ENCODE results near the gene SDR39U1. TPM values are rescaled to one million over a fixed set of nuclear protein-coding genes. Genes with fewer than 3 reads are reported as not detected.
"Not testable (repeated sequence)": the region's sequence is repeated elsewhere in the genome, so short reads cannot be mapped to it uniquely, and the experiment has no call there.

Gene SDR39U1
- polyA plus RNA-seq = 142 and 173 TPM in 2 replicates
- polyA minus RNA-seq = 47.0 and 53.6 TPM in 2 replicates

- Histone ChIP-seq H3K9me3 (ENCODE audit: low read length) (no peaks in the 10 kb centered on the region), H3K4me2 (ENCODE audit: low read length) (peak within 1 kb of the TSS; percentile 65), H3K9me2 (ENCODE audit: insufficient read depth, low read length) (no peaks in the 10 kb centered on the region), H3K27me3 (ENCODE audit: insufficient read depth, low read depth, low read length) (no peaks in the 10 kb centered on the region), H3K9ac (ENCODE audit: low read length) (peak within 1 kb of the TSS; percentile 93), H2AFZ (ENCODE audit: low read depth, low read length) (peak within 1 kb of the TSS; percentile 87), H3F3A (ENCODE audit: insufficient read depth, low read length, poor library complexity, severe bottlenecking) (no peaks in the 10 kb centered on the region), H3K79me2 (replicated peaks; ENCODE audit: insufficient read depth, low read length) (peaks cover 6% of the 10 kb centered on the region), H3K36me3 (ENCODE audit: insufficient read depth, low read length) (peaks cover 5% of the 10 kb centered on the region), H3K27ac (ENCODE audit: low read length) (peak within 1 kb of the TSS; percentile 96), H3K4me3 (ENCODE audit: low read length) (peak within 1 kb of the TSS; percentile 70), H4K20me1 (ENCODE audit: insufficient read depth) (no peaks in the 10 kb centered on the region)
- TF ChIP-seq POLR2AphosphoS5 (IDR thresholded peaks at IDR 0.05) (peak; percentile 97), CTCF (IDR thresholded peaks at IDR 0.05; ENCODE audit: poor library complexity, severe bottlenecking) (peak; percentile 54), REST (IDR thresholded peaks at IDR 0.05; ENCODE audit: borderline replicate concordance) (peak; percentile 59), SMC3 (conservative IDR thresholded peaks at IDR 0.05; ENCODE audit: poor library complexity) (no peak), EZH2 (IDR thresholded peaks at IDR 0.05; ENCODE audit: borderline replicate concordance, insufficient read depth, low read length, poor library complexity, severe bottlenecking) (no peak), EP300 (conservative IDR thresholded peaks at IDR 0.05; ENCODE audit: poor library complexity, severe bottlenecking) (peak; percentile 60), MXI1 (conservative IDR thresholded peaks at IDR 0.05; ENCODE audit: poor library complexity, severe bottlenecking) (peak; percentile 79), RAD21 (conservative IDR thresholded peaks at IDR 0.05) (no peak), TAF1 (IDR thresholded peaks at IDR 0.05; ENCODE audit: low read depth) (peak; percentile 25)
These were observed at the start of gene SDR39U1 for GRCh38 chr14:24442240-24443052. SDR39U1 (minus strand) TSS chr14:24442776; CDS start chr14:24442769, 7 bp downstream.

DNA sequence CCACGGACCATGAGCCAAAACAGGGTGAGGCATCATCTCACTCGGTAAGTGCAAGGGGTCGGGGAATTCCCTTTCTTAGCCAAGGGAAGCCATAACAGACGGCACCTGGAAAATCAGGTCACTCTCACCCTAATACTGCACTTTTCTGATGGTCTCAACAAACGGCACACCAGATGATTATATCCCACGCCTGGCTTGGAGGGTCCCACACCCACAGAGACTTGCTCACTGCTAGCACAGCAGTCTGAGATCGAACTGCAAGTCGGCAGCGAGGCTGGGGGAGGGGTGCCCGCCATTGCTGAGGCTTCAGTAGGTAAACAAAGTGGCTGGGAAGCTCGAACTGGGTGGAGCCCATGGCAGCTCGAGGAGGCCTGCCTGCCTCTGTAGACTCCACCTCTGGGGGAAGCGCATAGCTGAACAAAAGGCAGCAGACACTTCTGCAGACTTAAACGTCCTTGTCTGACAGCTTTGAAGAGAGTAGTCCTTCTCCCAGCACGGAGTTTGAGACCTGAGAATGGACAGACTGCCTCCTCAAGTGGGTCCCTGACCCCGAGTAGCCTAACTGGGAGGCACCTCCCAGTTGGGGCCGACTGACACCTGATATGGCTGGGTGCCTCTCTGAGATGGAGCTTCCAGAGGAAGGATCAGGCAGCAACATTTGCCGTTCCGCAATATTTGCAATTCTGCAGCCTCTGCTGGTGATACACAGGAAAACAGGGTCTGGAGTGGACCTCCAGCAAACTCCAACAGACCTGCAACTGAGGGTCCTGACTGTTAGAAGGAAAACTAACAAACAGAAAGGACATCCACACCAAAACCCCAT is 49.2 kb upstream of the SDR39U1 start:
- H2AFZ ChIP-seq (ENCODE audit: low read depth, low read length); H3K36me3 ChIP-seq (ENCODE audit: insufficient read depth, low read length); H3K27ac ChIP-seq (ENCODE audit: low read length); H3K79me2 ChIP-seq (replicated peaks; ENCODE audit: insufficient read depth, low read length); H4K20me1 ChIP-seq (ENCODE audit: insufficient read depth); H3K9me2 ChIP-seq (ENCODE audit: insufficient read depth, low read length); H3K9ac ChIP-seq (ENCODE audit: low read length); H3K9me3 ChIP-seq (ENCODE audit: low read length); H3F3A ChIP-seq (ENCODE audit: insufficient read depth, low read length, poor library complexity, severe bottlenecking); H3K4me3 ChIP-seq (ENCODE audit: low read length); H3K27me3 ChIP-seq (ENCODE audit: insufficient read depth, low read depth, low read length); H3K4me2 ChIP-seq (ENCODE audit: low read length): not testable (repeated sequence)

Data from neural cell (in vitro differentiated cells).